ENCODE data around the gene RABAC1.

Gene RABAC1

DNA sequence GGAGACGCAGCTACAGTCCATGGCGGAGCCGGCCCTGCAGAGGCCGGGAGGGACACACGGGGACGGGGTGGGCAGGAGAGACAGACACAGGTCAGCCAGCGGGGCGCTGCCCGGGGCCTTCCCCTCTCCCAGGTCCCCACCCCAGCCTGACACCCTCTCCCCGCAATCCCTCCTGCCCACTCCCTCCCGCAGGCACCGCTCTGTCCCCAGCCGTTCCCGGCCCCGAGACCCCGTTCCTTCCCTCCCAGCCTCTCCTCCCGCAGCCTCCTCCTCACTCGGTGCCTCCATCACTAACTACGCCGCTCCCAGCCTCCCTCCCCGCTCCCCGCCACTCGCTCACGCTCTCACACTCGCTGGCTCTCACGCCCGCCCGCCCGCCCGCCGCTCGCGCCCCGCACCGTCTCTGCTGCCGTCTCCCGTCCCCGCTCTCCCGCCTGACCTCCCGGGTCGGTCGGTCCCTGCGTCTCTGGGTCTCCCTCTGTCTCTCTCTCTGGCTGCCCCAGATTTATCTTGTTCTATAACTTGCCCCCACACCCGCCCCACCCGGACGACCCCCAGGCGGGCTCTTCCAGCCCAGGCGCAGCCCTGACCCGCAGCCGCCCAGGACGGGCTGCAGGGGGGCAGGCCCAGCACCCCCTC lies 46.1 kb downstream of the RABAC1 start:
- no peaks in the 10 kb centered on the region for H3K79me2 ChIP-seq (ENCODE audit: insufficient read depth, low read length)
- no peaks in the 10 kb centered on the region for H3K9me2 ChIP-seq (ENCODE audit: low read depth, low read length)
- H3K27me3 ChIP-seq (ENCODE audit: insufficient read depth, low read length): peaks cover 26% of the 10 kb centered on the region
- H3K36me3 ChIP-seq (ENCODE audit: insufficient read depth, low read length): peaks cover 7% of the 10 kb centered on the region; the same call in 1 of the 2 replicates
- H3F3A ChIP-seq (ENCODE audit: insufficient read depth, low read length): no peaks in the 10 kb centered on the region
- H2AFZ ChIP-seq (ENCODE audit: low read length): no peak overlapping the region
- no peak overlapping the region for H3K9ac ChIP-seq (ENCODE audit: low read length)
- TF ChIP-seq EZH2 (IDR thresholded peaks at IDR 0.05; ENCODE audit: borderline replicate concordance, low read length): no peak
- TF ChIP-seq, protein P1, sequence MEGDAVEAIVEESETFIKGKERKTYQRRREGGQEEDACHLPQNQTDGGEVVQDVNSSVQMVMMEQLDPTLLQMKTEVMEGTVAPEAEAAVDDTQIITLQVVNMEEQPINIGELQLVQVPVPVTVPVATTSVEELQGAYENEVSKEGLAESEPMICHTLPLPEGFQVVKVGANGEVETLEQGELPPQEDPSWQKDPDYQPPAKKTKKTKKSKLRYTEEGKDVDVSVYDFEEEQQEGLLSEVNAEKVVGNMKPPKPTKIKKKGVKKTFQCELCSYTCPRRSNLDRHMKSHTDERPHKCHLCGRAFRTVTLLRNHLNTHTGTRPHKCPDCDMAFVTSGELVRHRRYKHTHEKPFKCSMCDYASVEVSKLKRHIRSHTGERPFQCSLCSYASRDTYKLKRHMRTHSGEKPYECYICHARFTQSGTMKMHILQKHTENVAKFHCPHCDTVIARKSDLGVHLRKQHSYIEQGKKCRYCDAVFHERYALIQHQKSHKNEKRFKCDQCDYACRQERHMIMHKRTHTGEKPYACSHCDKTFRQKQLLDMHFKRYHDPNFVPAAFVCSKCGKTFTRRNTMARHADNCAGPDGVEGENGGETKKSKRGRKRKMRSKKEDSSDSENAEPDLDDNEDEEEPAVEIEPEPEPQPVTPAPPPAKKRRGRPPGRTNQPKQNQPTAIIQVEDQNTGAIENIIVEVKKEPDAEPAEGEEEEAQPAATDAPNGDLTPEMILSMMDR (IDR thresholded peaks at IDR 0.05; ENCODE audit: low read length): no peak
- no peaks in the 10 kb centered on the region for H4K20me1 ChIP-seq (ENCODE audit: insufficient read depth, low read length)
- H3K4me3 ChIP-seq (ENCODE audit: low read depth, low read length, poor library complexity, severe bottlenecking): no peak overlapping the region
- no peak overlapping the region for H3K27ac ChIP-seq (ENCODE audit: low read depth, low read length, poor library complexity, severe bottlenecking)
- no peaks in the 10 kb centered on the region for H3K4me1 ChIP-seq (ENCODE audit: insufficient read depth, low read length, severe bottlenecking)
- no peak overlapping the region for H3K4me2 ChIP-seq (ENCODE audit: low read length)
- H3K9me3 ChIP-seq (ENCODE audit: low read length): no peaks in the 10 kb centered on the region

DNA sequence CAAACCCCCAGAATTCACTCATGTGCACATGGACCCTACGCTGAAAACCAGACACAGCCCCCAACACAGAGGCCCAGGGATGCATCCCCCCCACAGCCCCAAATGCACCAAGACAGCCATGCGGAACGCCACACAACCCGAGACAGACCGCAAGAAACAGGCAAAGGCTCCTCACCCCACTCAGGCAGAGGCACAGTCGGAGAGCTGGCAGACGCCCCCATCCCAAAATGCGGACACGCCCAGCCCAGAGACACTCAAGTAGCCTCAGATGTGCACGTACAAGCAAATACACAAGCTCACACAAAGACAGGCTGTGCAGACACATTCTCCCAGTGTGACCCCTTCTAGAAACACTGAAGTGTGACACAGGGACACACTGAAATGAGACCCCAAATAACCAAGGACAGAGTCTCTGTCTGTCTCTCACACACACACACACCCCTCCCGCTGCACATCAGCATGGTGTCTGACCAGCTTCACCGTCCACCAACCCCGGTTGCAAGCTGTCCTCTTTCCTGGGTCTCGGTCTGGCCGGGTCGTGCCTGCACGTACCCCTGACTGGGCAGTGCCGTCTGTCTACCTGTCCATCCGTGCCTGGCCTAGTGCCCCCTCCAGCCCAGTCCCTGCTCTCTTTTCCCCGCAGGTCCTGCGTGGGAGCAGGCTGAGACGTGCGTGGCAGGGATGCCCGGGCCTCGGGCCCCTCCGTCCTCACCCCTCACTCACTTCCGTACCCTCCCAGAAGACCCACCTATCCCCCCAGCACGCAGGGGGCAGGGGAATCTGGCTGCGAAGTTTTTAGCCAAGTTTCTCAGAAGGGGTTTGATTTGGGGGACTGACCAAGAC lies 47.0 kb downstream of the RABAC1 start:
- Histone ChIP-seq H3K9me3 (ENCODE audit: low read length) (no peaks in the 10 kb centered on the region), H3K4me3 (ENCODE audit: low read depth, low read length, poor library complexity, severe bottlenecking) (no peak overlapping the region), H3K9me2 (ENCODE audit: low read depth, low read length) (no peaks in the 10 kb centered on the region), H3F3A (ENCODE audit: insufficient read depth, low read length) (no peaks in the 10 kb centered on the region), H3K4me1 (ENCODE audit: insufficient read depth, low read length, severe bottlenecking) (no peaks in the 10 kb centered on the region), H4K20me1 (ENCODE audit: insufficient read depth, low read length) (no peaks in the 10 kb centered on the region), H3K9ac (ENCODE audit: low read length) (no peak overlapping the region), H3K27me3 (ENCODE audit: insufficient read depth, low read length) (peaks cover 25% of the 10 kb centered on the region), H3K27ac (ENCODE audit: low read depth, low read length, poor library complexity, severe bottlenecking) (no peak overlapping the region), H3K79me2 (ENCODE audit: insufficient read depth, low read length) (no peaks in the 10 kb centered on the region), H3K36me3 (ENCODE audit: insufficient read depth, low read length) (peaks cover 14% of the 10 kb centered on the region), H2AFZ (ENCODE audit: low read length) (no peak overlapping the region), H3K4me2 (ENCODE audit: low read length) (no peak overlapping the region)
- TF ChIP-seq, protein P1 (IDR thresholded peaks at IDR 0.05; ENCODE audit: low read length): no peak
- TF ChIP-seq EZH2 (IDR thresholded peaks at IDR 0.05; ENCODE audit: borderline replicate concordance, low read length): no peak

DNA sequence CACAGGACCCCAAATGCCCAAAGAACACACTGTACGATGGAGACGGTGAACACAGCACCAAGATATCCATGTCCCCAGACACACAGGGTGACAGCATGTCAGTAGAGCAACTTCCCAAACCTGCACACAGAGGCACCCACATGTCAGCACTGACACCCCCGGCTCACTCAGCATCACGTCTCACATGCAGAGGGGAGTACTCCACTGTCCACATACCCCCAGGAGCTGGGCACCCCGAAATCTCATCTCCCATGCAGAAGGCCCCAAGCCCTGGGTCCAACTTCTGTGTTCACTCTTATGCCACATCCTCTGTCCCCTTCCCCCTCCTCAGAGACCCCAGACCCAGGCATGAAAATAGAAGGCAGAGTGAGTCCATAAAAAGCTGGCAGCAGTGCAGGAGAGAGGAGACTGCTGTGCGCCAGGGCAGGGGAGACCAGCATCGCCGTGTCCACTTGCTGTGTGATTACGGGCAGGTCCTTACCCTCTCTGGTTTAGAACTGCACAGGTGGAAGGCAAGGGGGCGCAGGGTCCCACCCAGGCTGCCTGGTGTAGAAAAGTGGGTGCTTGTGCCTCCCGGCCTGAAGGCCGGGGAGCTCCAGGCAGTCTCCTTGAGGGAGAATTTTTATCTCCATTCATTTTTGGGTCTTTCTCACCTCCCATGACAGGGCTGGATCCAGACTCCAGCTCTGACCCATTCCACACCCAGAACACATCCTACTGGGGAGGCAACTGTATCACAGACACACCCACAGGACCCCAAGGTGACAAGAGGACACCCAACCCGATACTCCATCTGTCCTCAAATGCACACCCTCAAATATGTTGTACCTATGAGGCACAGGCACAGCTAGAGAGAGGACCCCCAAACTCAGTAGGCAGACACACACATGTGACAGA lies 47.9 kb downstream of the RABAC1 start:
- Histone ChIP-seq H3F3A (ENCODE audit: insufficient read depth, low read length) (no peaks in the 10 kb centered on the region), H3K4me3 (ENCODE audit: low read depth, low read length, poor library complexity, severe bottlenecking) (no peak overlapping the region), H3K9ac (ENCODE audit: low read length) (no peak overlapping the region), H3K9me2 (ENCODE audit: low read depth, low read length) (no peaks in the 10 kb centered on the region), H4K20me1 (ENCODE audit: insufficient read depth, low read length) (no peaks in the 10 kb centered on the region), H3K9me3 (ENCODE audit: low read length) (no peaks in the 10 kb centered on the region), H3K27me3 (ENCODE audit: insufficient read depth, low read length) (peaks cover 17% of the 10 kb centered on the region), H3K4me1 (ENCODE audit: insufficient read depth, low read length, severe bottlenecking) (no peaks in the 10 kb centered on the region), H3K36me3 (ENCODE audit: insufficient read depth, low read length) (peaks cover 23% of the 10 kb centered on the region), H3K4me2 (ENCODE audit: low read length) (no peak overlapping the region), H3K27ac (ENCODE audit: low read depth, low read length, poor library complexity, severe bottlenecking) (no peak overlapping the region), H3K79me2 (ENCODE audit: insufficient read depth, low read length) (no peaks in the 10 kb centered on the region), H2AFZ (ENCODE audit: low read length) (no peak overlapping the region)
- TF ChIP-seq EZH2 (IDR thresholded peaks at IDR 0.05; ENCODE audit: borderline replicate concordance, low read length): no peak
- TF ChIP-seq, protein P1 (IDR thresholded peaks at IDR 0.05; ENCODE audit: low read length): no peak

Measured in OCI-LY1 (cell line).